K562 (cell line): ENCODE results near the gene MFSD2B. TPM values are rescaled to one million over a fixed set of nuclear protein-coding genes. Genes with fewer than 3 reads are reported as not detected.
A peak's percentile ranks its signal among the peaks of the same experiment; 100 is the strongest.

Experiments used
- ATAC-seq: fragments of 200-7000 bp; cut with Tn5 transposase; 3 replicates; pipeline ENCODE4 v1.9.1; 2020; ENCODE audit warnings: moderate library complexity
- BruUV-seq: library from RNA; stranded (reverse); fragments of 400-500 nt; replicated peaks from 2 replicates; lab custom pipeline; 2021; lab: Mats Ljungman, UMichigan
- CTCF ChIA-PET: fragments of 300-600 bp; formaldehyde crosslinking; extraction: SDS; loops from one replicate; lab custom pipeline; 2021; ENCODE audit warnings: low intra/inter-chr PET ratio; lab: Yijun Ruan, JAX
- POLR2A ChIA-PET: fragments of 300-600, 350-650 bp; sonication (Branson Sonifier 250); formaldehyde crosslinking; extraction: SDS; loops from one replicate; lab custom pipeline; 2021; ENCODE audit warnings: antibody characterized with exemption, inconsistent platforms; lab: Yijun Ruan, JAX
- DNase-seq, 4 experiments: peaks; one replicate each; pipeline versions ENCODE4 v3.0.0 to v3.0.0-alpha.2; 2011 to 2018; ENCODE audit warnings: low spot score in 3 of 4, mixed read lengths in 3 of 4; ENCODE audit errors: extremely low read depth in 1 of 4
- FAIRE-seq: peaks from 2 replicates; lab custom pipeline; 2011; peaks lifted over from hg19 to GRCh38; lab: Jason Lieb, UNC
- H2AFZ ChIP-seq: 2 replicates; pipeline ENCODE4 v1.6.0; 2011; ENCODE audit warnings: low read depth, low read length, control low read depth, inconsistent platforms
- H3K27ac ChIP-seq: fragments of 200-600 bp; 3 replicates; pipeline ENCODE4 v1.8.0; 2011; ENCODE audit warnings: low read depth, mild to moderate bottlenecking, control low read depth, inconsistent platforms, low read length, moderate library complexity, mixed read lengths; ENCODE audit errors: extremely low read depth
- H3K27me3 ChIP-seq, 2 experiments: fragments of 300-600 bp in 1 of 2; 2 replicates in 1 of 2; 3 replicates in 1 of 2; pipeline versions ENCODE4 v1.6.0 to v1.8.0; 2011; ENCODE audit warnings: inconsistent platforms in 2 of 2, low read length in 2 of 2, mild to moderate bottlenecking in 1 of 2, mixed read lengths in 1 of 2, moderate library complexity in 1 of 2; ENCODE audit not compliant: control insufficient read depth in 2 of 2, insufficient read depth in 2 of 2
- H3K36me3 ChIP-seq: fragments of 300-600 bp; 3 replicates; pipeline ENCODE4 v1.8.0; 2011; ENCODE audit warnings: mild to moderate bottlenecking, low read length, inconsistent platforms; ENCODE audit not compliant: control insufficient read depth, insufficient read depth
- H3K4me1 ChIP-seq, 2 experiments: fragments of 200-600 bp in 1 of 2; replicated peaks in 1 of 2; 2 replicates in 1 of 2; 3 replicates in 1 of 2; pipeline versions ENCODE4 v1.5.1 to v1.8.0; 2011; ENCODE audit warnings: inconsistent platforms in 2 of 2, low read length in 2 of 2, mild to moderate bottlenecking in 1 of 2, mixed read lengths in 1 of 2, moderate library complexity in 1 of 2; ENCODE audit not compliant: control insufficient read depth in 2 of 2, insufficient read depth in 2 of 2
- H3K4me2 ChIP-seq: 2 replicates; pipeline ENCODE4 v1.6.1; 2011; ENCODE audit warnings: low read length, control low read depth, inconsistent platforms, mixed read lengths; ENCODE audit not compliant: insufficient read depth
- H3K4me3 ChIP-seq: fragments of 200-600 bp; sonication (generic), shearing (Covaris generic); 2 replicates; pipeline ENCODE4 v1.5.1; 2016; ENCODE audit warnings: control low read depth, inconsistent platforms
- H3K79me2 ChIP-seq: fragments of 200-600 bp; 3 replicates; pipeline ENCODE4 v1.8.0; 2011; ENCODE audit warnings: low read length, inconsistent platforms; ENCODE audit not compliant: control insufficient read depth, insufficient read depth
- H3K9ac ChIP-seq, 2 experiments: 2 replicates each; pipeline versions ENCODE4 v1.6.0 to v1.6.1; 2011; ENCODE audit warnings: low read depth in 2 of 2, low read length in 2 of 2, control low read depth in 1 of 2, inconsistent platforms in 1 of 2, mild to moderate bottlenecking in 1 of 2, mixed read lengths in 1 of 2; ENCODE audit not compliant: insufficient read depth in 1 of 2
- H3K9me1 ChIP-seq: one replicate; pipeline ENCODE4 v1.6.0; 2011; ENCODE audit warnings: inconsistent platforms, mild to moderate bottlenecking, low read length, moderate library complexity; ENCODE audit not compliant: control insufficient read depth, insufficient read depth
- H3K9me3 ChIP-seq: replicated peaks from 2 replicates; pipeline ENCODE4 v1.5.1; 2011; ENCODE audit warnings: low read depth, low read length, inconsistent platforms; ENCODE audit not compliant: control insufficient read depth, insufficient read depth
- H4K20me1 ChIP-seq: replicated peaks from 2 replicates; pipeline ENCODE4 v1.6.1; 2011; ENCODE audit warnings: low read length, inconsistent platforms, mixed read lengths; ENCODE audit not compliant: control insufficient read depth, insufficient read depth
- BACH1 ChIP-seq: fragments of 200-800 bp; sonication (Bioruptor generic); IDR thresholded peaks from 2 replicates; pipeline ENCODE4 v1.6.1; 2016; ENCODE audit warnings: missing genetic modification characterization, missing compliant biosample characterization
- CBFA2T3 ChIP-seq: fragments of 450-650 bp; IDR thresholded peaks from 2 replicates; pipeline ENCODE4 v1.6.1; 2017
- CEBPB ChIP-seq: fragments of 450-650 bp; IDR thresholded peaks from 2 replicates; pipeline ENCODE4 v1.6.1; 2016; ENCODE audit warnings: missing genetic modification characterization, missing compliant biosample characterization
- FOXP1 ChIP-seq: sonication (generic); formaldehyde crosslinking; IDR thresholded peaks from 2 replicates; pipeline ENCODE4 v1.8.0; 2022; ENCODE audit warnings: mild to moderate bottlenecking, missing genetic modification reagents
- KAT8 ChIP-seq: fragments of 450-650 bp; IDR thresholded peaks from 2 replicates; pipeline ENCODE4 v1.6.1; 2016; ENCODE audit warnings: low read depth, mild to moderate bottlenecking
- POLR2G ChIP-seq: fragments of 200-400 bp; formaldehyde crosslinking; IDR thresholded peaks from 2 replicates; pipeline ENCODE4 v1.6.1; 2017; ENCODE audit warnings: low read depth, mild to moderate bottlenecking, antibody characterized with exemption, low read length, moderate library complexity
- PYGO2 ChIP-seq: fragments of 450-650 bp; IDR thresholded peaks from 2 replicates; pipeline ENCODE4 v1.6.1; 2016; ENCODE audit warnings: mild to moderate bottlenecking, missing genetic modification characterization, moderate library complexity, missing compliant biosample characterization
- SIRT6 ChIP-seq: IDR thresholded peaks from one replicate; pipeline ENCODE4 v1.6.1; 2012; ENCODE audit warnings: low read depth, mild to moderate bottlenecking, control low read depth, inconsistent platforms, low read length, moderate library complexity
- SMARCB1 ChIP-seq: IDR thresholded peaks from 2 replicates; pipeline ENCODE4 v1.6.1; 2011; ENCODE audit warnings: improper control_type of control experiment, low read depth; ENCODE audit not compliant: insufficient read length
- TAL1 ChIP-seq: fragments of 450-650 bp; IDR thresholded peaks from 2 replicates; pipeline ENCODE4 v1.6.1; 2016; ENCODE audit warnings: mild to moderate bottlenecking
- ZNF778 ChIP-seq: fragments of 450-650 bp; formaldehyde crosslinking; IDR thresholded peaks from 2 replicates; pipeline ENCODE4 v1.4.0; 2020; ENCODE audit warnings: mild to moderate bottlenecking, moderate library complexity
- WGBS: fragments of 100-300 bp; shearing (Covaris generic); methylation state at CpG from one replicate; pipeline ENCODE4 v1.1.6; 2016; ENCODE audit warnings: low coverage, mixed read lengths; ENCODE audit not compliant: insufficient coverage; ENCODE audit errors: missing lambda C conversion rate; 5-methylcytosine and 5-hydroxymethylcytosine counted together
- in situ Hi-C: fragments of 300-500 bp; cut with MboI; formaldehyde crosslinking; loops from 4 replicates; pipeline ENCODE4 v1.15.0; 2018; ENCODE audit warnings: inconsistent platforms, mixed read lengths
- intact Hi-C: fragments of 100-400 bp; cut with micrococcal nuclease; formaldehyde crosslinking; loops from 2 replicates; pipeline ENCODE4 v1.14.2; 2022
- polyA plus RNA-seq, 8 experiments: library from polyadenylated mRNA; depleted of rRNA in 4 of 8; stranded (reverse) in 5 of 8; unstranded in 3 of 8; fragments of >200 nt; fragmentation: Nextera tagmentation in 2 of 8; fragmentation: Illumina TruSeq in 1 of 8; extraction: Ambion mirVana in 2 of 8; extraction: Trizol in 1 of 8; gene quantifications; 2 replicates each; pipeline versions ENCODE4 v1.2.1 to v1.2.3, GENCODE V29; 2011 to 2014; ENCODE audit warnings: inconsistent platforms in 1 of 8, missing spikeins in 1 of 8
- total RNA-seq, 7 experiments: library from RNA; depleted of rRNA in 6 of 7; stranded (reverse); fragments of >200 nt in 6 of 7; fragmentation: Illumina TruSeq in 2 of 7; extraction: Trizol in 2 of 7; gene quantifications; 2 replicates each; pipeline versions ENCODE4 v1.2.1 to v1.2.3, GENCODE V29; 2011 to 2021; ENCODE audit warnings: low replicate concordance in 1 of 7

The MFSD2B gene
- total and polyA plus RNA-seq, 9 of the 15 experiments (the other 6 are each of a cell fraction or from before 2014, with no cell fraction given) = 2.6 to 10.9 (median 6.8) TPM

DNA sequence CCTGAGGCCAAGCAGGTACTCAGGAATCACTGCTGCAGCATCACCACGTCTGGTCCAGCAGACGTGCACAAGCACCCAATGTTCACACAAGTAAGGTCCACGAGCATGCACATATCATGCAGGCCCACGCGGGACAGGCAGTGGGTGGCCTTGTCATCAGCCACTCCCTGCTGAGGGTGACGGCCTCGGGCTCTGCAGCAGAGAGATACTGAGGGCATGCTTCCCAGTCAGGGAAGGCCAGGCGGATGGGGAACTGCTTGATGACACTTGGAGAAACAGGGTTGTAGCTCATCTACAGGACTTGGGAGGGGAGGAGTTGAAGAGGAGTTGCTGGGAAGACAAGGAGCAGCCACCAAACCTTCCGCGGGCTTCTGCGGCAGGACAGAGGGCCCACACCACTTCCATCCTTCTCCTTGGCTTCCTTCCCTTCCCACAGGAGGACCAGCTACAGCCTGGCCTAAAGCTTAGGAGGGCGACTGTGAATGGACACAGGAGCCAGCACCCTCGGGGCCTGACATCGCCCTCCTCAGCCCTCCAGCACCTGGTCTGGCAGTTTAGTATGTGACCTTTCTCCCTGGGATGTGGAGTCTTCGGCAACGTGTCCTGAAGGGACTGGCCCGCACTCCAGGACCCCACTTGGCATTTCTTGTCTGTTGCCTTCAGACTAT is 15.2 kb downstream of the MFSD2B start:
- no peaks in the 10 kb centered on the region for H3K79me2 ChIP-seq
- WGBS = 79% methylated on average over 16 of the region's 17 CpGs
- H3K9ac ChIP-seq = peak overlapping the region in 1 of 2 experiments; percentile 11; a peak in 2 of 4 replicates
- peaks cover 14% of the 10 kb centered on the region; the same call in 1 of the 2 replicates for H4K20me1 ChIP-seq
- no peak for DNase-seq
- intact Hi-C loops = loop anchor here (5.0 kb wide), 2 partner anchors 37 to 357 kb away; no protein-coding TSS in a partner anchor
- ChIA-PET CTCF (no interaction called here), POLR2A (interaction anchor here (0.6 to 1.2 kb wide), 4 partner anchors 11 to 136 kb away, joined by 3 to 4 read pairs (median 3); no protein-coding TSS in a partner anchor)
- TF ChIP-seq CBFA2T3 = 0 out of 2 replicates have a peak, but pooled peaks have one; percentile 13
- no peak for TF ChIP-seq KAT8
- no peak for TF ChIP-seq CEBPB
- no peak for TF ChIP-seq FOXP1 (CRISPR knock-in tag)
- TF ChIP-seq ZNF778 (CRISPR knock-in tag) = no peak
- no peak for TF ChIP-seq SIRT6
- no peak for TF ChIP-seq PYGO2 (tag)
- TF ChIP-seq BACH1 (tag) = no peak
- no peak for TF ChIP-seq SMARCB1
- peak; percentile 47 for TF ChIP-seq POLR2G
- TF ChIP-seq TAL1 = no peak
- ATAC-seq = no peak
- no peak overlapping the region for H3K4me2 ChIP-seq
- no peaks in the 10 kb centered on the region for H3K27me3 ChIP-seq
- H3K9me3 ChIP-seq = no peaks in the 10 kb centered on the region
- no peak for FAIRE-seq
- H3K27ac ChIP-seq = no peak overlapping the region
- H3K9me1 ChIP-seq = peaks cover 3% of the 10 kb centered on the region
- H3K36me3 ChIP-seq = peaks cover 64% of the 10 kb centered on the region
- peaks cover 0 to 21% of the 10 kb centered on the region in 2 experiments; a peak in 3 of 5 replicates for H3K4me1 ChIP-seq
- H2AFZ ChIP-seq = no peak overlapping the region
- no TSS peak for BruUV-seq
- H3K4me3 ChIP-seq = no peak overlapping the region
- in situ Hi-C loops = no loop called here
